Uterus (tissue), 4 donors: ENCODE measurements around the gene STUM. TPM values are rescaled to one million over a fixed set of nuclear protein-coding genes. Genes with fewer than 3 reads are reported as not detected.

Source experiments
- DNase-seq, 2 donors: peaks; one replicate each; pipeline ENCODE4 v3.0.0-alpha.2; 2019 to 2020
- H3K27ac ChIP-seq, 2 donors: fragments of 200-600 bp; sonication (generic); 1 replicate in 1 of 2; 2 replicates in 1 of 2; pipeline ENCODE4 v1.5.1; 2016 to 2018
- H3K27me3 ChIP-seq, 2 donors: fragments of 200-600 bp; sonication (generic); one replicate each; pipeline ENCODE4 v1.5.1; 2018 to 2019; ENCODE audit warnings: control low read depth in 1 of 2
- H3K36me3 ChIP-seq, 2 donors: fragments of 200-600 bp; sonication (generic); one replicate each; pipeline ENCODE4 v1.5.1; 2019; ENCODE audit warnings: control low read depth in 1 of 2
- H3K4me1 ChIP-seq, 2 donors: fragments of 200-600 bp; sonication (generic); one replicate each; pipeline ENCODE4 v1.5.1; 2018 to 2019; ENCODE audit warnings: control low read depth in 1 of 2
- H3K4me3 ChIP-seq, 2 donors: fragments of 200-600 bp; sonication (generic); 1 replicate in 1 of 2; 2 replicates in 1 of 2; pipeline ENCODE4 v1.5.1; 2018 to 2019; ENCODE audit warnings: mild to moderate bottlenecking in 1 of 2
- H3K9me3 ChIP-seq, 2 donors: fragments of 200-600 bp; sonication (generic); one replicate each; pipeline ENCODE4 v1.5.1; 2019; ENCODE audit warnings: control low read depth in 1 of 2
- POLR2A ChIP-seq, 2 donors: fragments of 450-650 bp; IDR thresholded peaks; one replicate each; pipeline ENCODE4 v1.6.1; 2016; ENCODE audit warnings: antibody characterized with exemption in 2 of 2, mild to moderate bottlenecking in 1 of 2, moderate library complexity in 1 of 2
- intact Hi-C: fragments of 100-400 bp; cut with DNase I; formaldehyde crosslinking; loops from one replicate; pipeline ENCODE4 v1.15.1; 2023; ENCODE audit warnings: low total_unique reads
- total RNA-seq, 4 donors: library from RNA; depleted of rRNA in 3 of 4; stranded (reverse); fragments of >200 nt in 3 of 4; gene quantifications; one replicate each; pipeline versions ENCODE4 v1.1.0 to v1.2.4, GENCODE V29; 2014 to 2023
- TF ChIP-seq, protein P1 (sequence below), 4 experiments: fragments of 200-600 bp in 2 of 4; fragments of 450-650 bp in 2 of 4; sonication (generic) in 2 of 4; IDR thresholded peaks; one replicate each; pipeline ENCODE4 v1.5.1; 2016 to 2019; ENCODE audit warnings: antibody characterized with exemption in 4 of 4, mild to moderate bottlenecking in 2 of 4, moderate library complexity in 1 of 4
- donor health status: DM: yes; HTN: yes; CAD: no.

STUM gene
- total RNA-seq, 4 donors from 2014 or later: 0.88 to 9.1 (median 2.2) TPM

DNA sequence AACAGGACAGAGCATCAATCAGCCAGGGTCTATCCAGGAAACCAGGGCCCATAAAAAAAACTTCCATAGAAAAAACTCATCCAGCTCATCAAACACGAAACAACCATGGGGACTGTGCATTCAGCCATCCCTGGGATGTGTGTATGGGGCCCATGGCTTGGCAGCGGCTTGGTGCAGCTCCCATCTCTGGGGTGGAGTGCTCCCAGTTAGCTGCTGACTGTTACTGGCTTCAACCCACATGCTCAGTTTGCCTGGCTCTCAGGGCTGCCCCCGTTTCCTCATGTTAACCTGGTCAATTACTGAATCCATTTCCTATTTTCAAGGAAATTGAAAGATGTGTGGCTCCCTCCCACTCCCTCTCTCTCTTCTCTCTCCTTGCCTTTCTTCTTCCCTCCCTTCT, 37.3 kb upstream of the STUM start:
- Histone ChIP-seq H3K27ac (no peak overlapping the region), H3K36me3 (no peaks in the 10 kb centered on the region), H3K9me3 (no peaks in the 10 kb centered on the region), H3K27me3 (no peaks in the 10 kb centered on the region), H3K4me1 (no peaks in the 10 kb centered on the region), H3K4me3 (no peak overlapping the region)
- no peak for DNase-seq
- intact Hi-C loops: no loop called here
- TF ChIP-seq, protein P1, sequence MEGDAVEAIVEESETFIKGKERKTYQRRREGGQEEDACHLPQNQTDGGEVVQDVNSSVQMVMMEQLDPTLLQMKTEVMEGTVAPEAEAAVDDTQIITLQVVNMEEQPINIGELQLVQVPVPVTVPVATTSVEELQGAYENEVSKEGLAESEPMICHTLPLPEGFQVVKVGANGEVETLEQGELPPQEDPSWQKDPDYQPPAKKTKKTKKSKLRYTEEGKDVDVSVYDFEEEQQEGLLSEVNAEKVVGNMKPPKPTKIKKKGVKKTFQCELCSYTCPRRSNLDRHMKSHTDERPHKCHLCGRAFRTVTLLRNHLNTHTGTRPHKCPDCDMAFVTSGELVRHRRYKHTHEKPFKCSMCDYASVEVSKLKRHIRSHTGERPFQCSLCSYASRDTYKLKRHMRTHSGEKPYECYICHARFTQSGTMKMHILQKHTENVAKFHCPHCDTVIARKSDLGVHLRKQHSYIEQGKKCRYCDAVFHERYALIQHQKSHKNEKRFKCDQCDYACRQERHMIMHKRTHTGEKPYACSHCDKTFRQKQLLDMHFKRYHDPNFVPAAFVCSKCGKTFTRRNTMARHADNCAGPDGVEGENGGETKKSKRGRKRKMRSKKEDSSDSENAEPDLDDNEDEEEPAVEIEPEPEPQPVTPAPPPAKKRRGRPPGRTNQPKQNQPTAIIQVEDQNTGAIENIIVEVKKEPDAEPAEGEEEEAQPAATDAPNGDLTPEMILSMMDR (IDR thresholded peaks at IDR 0.05): no peak
- TF ChIP-seq POLR2A (IDR thresholded peaks at IDR 0.05): no peak

DNA sequence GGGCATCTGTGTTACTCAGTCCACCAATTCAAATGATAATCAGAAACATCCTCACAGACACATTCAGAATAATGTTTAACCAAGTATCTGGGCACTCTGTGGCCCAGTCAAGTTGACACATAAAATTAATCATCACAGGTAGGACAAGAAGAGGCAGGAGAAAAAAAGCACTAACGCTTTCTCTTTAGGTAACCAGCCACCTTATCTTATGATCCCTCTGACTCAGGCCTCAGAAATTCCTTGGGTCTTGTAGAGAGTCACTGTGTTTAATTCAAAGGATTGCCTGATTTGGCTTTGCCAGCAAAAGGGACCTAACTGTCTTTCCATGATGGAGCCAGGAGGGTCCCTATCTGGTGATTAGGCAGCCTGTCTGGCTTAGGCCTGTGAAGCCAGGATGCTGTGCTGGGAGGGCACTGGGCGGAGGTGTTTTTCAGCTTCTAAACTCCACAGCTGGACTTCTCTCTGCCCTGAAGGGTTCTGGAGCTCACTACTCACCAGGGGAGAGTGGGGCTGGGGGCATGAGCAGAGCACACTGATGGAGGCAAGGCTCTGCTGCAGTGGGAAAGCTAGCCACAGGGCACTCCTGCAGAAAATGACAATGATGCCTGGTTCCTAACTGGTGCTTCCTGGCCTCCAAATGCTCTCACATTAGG, 36.4 kb upstream of the STUM start:
- H3K4me3 ChIP-seq: no peak overlapping the region
- intact Hi-C loops: no loop called here
- DNase-seq: no peak
- H3K27ac ChIP-seq: no peak overlapping the region
- no peaks in the 10 kb centered on the region for H3K36me3 ChIP-seq
- no peaks in the 10 kb centered on the region for H3K4me1 ChIP-seq
- TF ChIP-seq, protein P1 (IDR thresholded peaks at IDR 0.05): no peak
- TF ChIP-seq POLR2A (IDR thresholded peaks at IDR 0.05): no peak
- H3K9me3 ChIP-seq: no peaks in the 10 kb centered on the region
- H3K27me3 ChIP-seq: no peaks in the 10 kb centered on the region

DNA sequence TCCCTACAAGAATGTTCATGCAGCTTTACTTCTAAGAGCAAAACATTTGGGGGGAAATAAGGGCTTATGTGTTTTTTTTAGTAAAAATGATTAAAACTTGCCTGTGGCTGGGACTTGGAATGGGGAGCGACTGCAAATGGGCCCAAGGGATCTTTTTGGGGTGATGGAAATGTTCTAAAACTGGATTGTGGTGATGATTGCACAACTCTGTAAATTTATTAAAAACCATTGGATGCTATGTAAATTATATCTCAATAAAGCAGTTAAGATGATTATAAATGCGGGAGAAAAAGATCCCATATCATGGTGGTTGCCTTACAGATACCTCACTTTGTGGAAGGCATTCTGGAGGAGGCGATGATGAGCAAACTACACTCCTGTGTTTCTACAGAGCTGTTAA, 30.2 kb upstream of the STUM start:
- Histone ChIP-seq H3K9me3 (no peaks in the 10 kb centered on the region), H3K4me3 (no peak overlapping the region), H3K4me1 (no peaks in the 10 kb centered on the region), H3K27ac (no peak overlapping the region), H3K27me3 (no peaks in the 10 kb centered on the region), H3K36me3 (no peaks in the 10 kb centered on the region)
- DNase-seq: no peak
- intact Hi-C loops: no loop called here
- no peak for TF ChIP-seq POLR2A (IDR thresholded peaks at IDR 0.05)
- TF ChIP-seq, protein P1 (IDR thresholded peaks at IDR 0.05): no peak

DNA sequence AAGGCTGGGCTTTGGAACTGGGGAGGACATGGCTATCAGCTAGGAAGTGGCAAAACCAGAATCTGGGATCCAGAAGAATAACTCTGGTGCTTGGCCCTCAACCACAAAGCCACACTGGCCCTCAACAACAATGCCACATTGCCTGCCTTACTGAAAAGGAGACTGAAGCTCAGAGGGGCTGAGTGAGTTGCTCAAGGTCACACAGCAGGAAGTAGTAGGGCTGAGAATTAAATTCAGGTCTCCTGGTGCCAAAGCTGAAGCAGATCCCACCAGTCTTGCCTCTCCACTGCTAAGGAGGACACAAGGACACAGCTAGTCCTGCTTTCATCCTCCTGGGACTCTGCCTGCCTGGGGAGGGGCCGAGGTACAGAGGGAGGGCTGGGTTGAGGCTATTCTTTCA, 29.4 kb upstream of the STUM start:
- Histone ChIP-seq H3K36me3 (no peaks in the 10 kb centered on the region), H3K4me3 (no peak overlapping the region), H3K9me3 (no peaks in the 10 kb centered on the region), H3K4me1 (no peaks in the 10 kb centered on the region), H3K27me3 (no peaks in the 10 kb centered on the region), H3K27ac (no peak overlapping the region)
- no peak for DNase-seq
- intact Hi-C loops: no loop called here
- no peak for TF ChIP-seq POLR2A (IDR thresholded peaks at IDR 0.05)
- TF ChIP-seq, protein P1 (IDR thresholded peaks at IDR 0.05): no peak

DNA sequence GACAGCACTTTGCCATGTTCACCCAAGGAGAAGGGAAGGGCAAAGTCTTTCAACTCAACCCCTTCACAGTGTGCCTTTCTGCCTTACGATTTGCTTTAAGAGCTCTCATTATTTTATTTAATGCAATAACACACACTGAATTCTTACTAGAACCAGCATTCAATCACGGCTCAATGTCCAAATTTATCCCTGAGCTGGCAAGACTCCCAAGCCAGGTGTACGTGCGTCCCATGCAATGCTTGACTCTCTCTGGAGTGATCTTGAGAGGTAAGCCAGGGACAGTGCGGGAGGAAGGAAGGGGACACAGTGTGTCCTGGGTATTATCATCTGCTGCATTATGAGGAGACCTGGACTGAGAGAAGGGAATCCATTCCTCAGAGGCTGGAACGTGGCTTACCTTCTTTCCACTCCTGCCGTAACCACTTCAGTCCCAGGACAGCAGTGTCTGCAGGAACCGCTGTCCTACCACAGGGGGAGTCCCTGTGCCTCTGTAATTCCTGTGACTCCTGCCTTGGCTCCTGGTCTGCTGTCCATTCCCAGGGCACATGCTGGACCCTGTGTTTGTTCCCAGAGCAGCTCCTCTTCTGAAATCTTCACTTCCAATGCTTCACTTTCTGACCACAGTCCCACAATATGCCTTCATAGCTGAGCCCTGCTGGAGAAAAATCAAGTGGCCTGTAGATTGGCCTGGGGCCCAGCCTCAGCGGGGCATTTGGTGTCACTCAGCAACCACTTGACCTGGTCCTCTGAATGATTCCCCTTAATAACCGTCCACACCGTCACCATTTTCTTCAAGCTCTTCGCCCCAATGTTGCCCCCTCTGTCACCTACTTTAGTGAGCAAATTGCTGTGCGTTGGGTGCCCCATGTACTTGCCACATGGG, 28.6 kb upstream of the STUM start:
- Histone ChIP-seq H3K4me3 (no peak overlapping the region), H3K9me3 (no peaks in the 10 kb centered on the region), H3K27ac (no peak overlapping the region), H3K36me3 (no peaks in the 10 kb centered on the region), H3K4me1 (no peaks in the 10 kb centered on the region), H3K27me3 (no peaks in the 10 kb centered on the region)
- DNase-seq: no peak
- intact Hi-C loops: no loop called here
- TF ChIP-seq, protein P1 (IDR thresholded peaks at IDR 0.05): no peak
- TF ChIP-seq POLR2A (IDR thresholded peaks at IDR 0.05): no peak
